Esophagus muscularis mucosa (tissue), 4 donors: ENCODE data around the gene CDIPT. TPM values are rescaled to one million over a fixed set of nuclear protein-coding genes. Genes with fewer than 3 reads are reported as not detected.

Experiments used
- DNase-seq: peaks from one replicate; pipeline ENCODE4 v3.0.0-alpha.2; 2017; ENCODE audit errors: extremely low spot score
- H3K27ac ChIP-seq, 4 donors: fragments of 200-600 bp; sonication (generic); replicated peaks in 1 of 4; 1 replicate in 3 of 4; 2 replicates in 1 of 4; pipeline ENCODE4 v1.5.1; 2016 to 2019; ENCODE audit warnings: mild to moderate bottlenecking in 1 of 4
- H3K27me3 ChIP-seq, 4 donors: fragments of 200-600 bp; sonication (generic); one replicate each; pipeline versions ENCODE4 v1.5.1 to v1.6.0; 2016 to 2019
- H3K36me3 ChIP-seq, 4 donors: fragments of 200-600 bp; sonication (generic); one replicate each; pipeline ENCODE4 v1.5.1; 2016 to 2019
- H3K4me1 ChIP-seq, 4 donors: fragments of 200-600 bp; sonication (generic); one replicate each; pipeline ENCODE4 v1.5.1; 2016 to 2019
- H3K4me3 ChIP-seq, 4 donors: fragments of 200-600 bp; sonication (generic); 1 replicate in 2 of 4; 2 replicates in 2 of 4; pipeline ENCODE4 v1.5.1; 2016 to 2019; ENCODE audit warnings: mild to moderate bottlenecking in 4 of 4, moderate library complexity in 1 of 4
- H3K9me3 ChIP-seq, 4 donors: fragments of 200-600 bp; sonication (generic); 1 replicate in 3 of 4; 2 replicates in 1 of 4; pipeline ENCODE4 v1.5.1; 2016 to 2019
- EP300 ChIP-seq: sonication (generic); formaldehyde crosslinking; IDR thresholded peaks from one replicate; pipeline ENCODE4 v1.6.1; 2017; ENCODE audit warnings: antibody characterized with exemption
- POLR2A ChIP-seq: fragments of 450-650 bp; IDR thresholded peaks from one replicate; pipeline ENCODE4 v1.6.1; 2017; ENCODE audit warnings: antibody characterized with exemption, moderate library complexity, mild to moderate bottlenecking, low read depth
- POLR2AphosphoS5 ChIP-seq, 2 donors: sonication (generic); formaldehyde crosslinking; IDR thresholded peaks; one replicate each; pipeline ENCODE4 v1.6.1; 2017; ENCODE audit warnings: antibody characterized with exemption in 2 of 2
- WGBS: methylation state at CpG from one replicate; pipeline ENCODE4 v1.1.5; 2018; 5-methylcytosine and 5-hydroxymethylcytosine counted together
- intact Hi-C: fragments of 100-400 bp; cut with DNase I; formaldehyde crosslinking; loops from one replicate; pipeline ENCODE4 v1.15.1; 2023
- total RNA-seq, 4 donors: library from RNA; depleted of rRNA; stranded (reverse); fragments of >200 nt; gene quantifications; one replicate each; pipeline versions ENCODE4 v1.1.0 to v1.2.1, GENCODE V29; 2016
- TF ChIP-seq, protein P1 (sequence below), 3 experiments: fragments of 200-600 bp in 2 of 3; fragments of 450-650 bp in 1 of 3; sonication (generic) in 2 of 3; IDR thresholded peaks; one replicate each; pipeline ENCODE4 v1.5.1; 2017 to 2019; ENCODE audit warnings: antibody characterized with exemption in 3 of 3, mild to moderate bottlenecking in 2 of 3, moderate library complexity in 1 of 3

The CDIPT gene
- total RNA-seq, 4 donors from 2014 or later: 105 to 178 (median 141) TPM

DNA sequence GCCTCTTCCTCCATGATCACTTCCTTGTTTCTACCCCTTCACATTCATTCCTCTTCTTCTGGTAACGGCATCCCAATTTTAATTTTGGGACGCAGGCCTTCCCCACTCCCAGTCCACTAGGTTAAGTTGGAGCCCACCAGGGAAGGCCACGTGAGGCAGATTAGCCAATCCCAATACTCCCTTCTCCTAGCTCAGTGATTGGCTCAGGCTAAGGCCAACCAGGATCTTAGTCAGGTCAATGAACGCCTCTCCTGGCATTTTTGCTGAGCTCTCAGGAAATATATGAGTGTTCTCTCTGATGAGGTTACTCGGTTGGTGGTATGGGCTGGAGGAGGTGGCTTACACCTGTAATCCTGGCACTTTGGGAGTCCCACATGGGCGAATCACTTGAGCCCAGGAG lies 21.0 kb upstream of the CDIPT start:
- Histone ChIP-seq H3K27ac (no peak overlapping the region), H3K4me3 (no peak overlapping the region), H3K4me1 (no peaks in the 10 kb centered on the region), H3K36me3 (no peaks in the 10 kb centered on the region), H3K9me3 (no peaks in the 10 kb centered on the region), H3K27me3 (peaks cover 0 to 17% (median 0%) of the 10 kb centered on the region in 4 donors)
- WGBS: 67% methylated on average over 6 of the region's 6 CpGs
- TF ChIP-seq POLR2AphosphoS5 (IDR thresholded peaks at IDR 0.05): no peak
- TF ChIP-seq, protein P1, sequence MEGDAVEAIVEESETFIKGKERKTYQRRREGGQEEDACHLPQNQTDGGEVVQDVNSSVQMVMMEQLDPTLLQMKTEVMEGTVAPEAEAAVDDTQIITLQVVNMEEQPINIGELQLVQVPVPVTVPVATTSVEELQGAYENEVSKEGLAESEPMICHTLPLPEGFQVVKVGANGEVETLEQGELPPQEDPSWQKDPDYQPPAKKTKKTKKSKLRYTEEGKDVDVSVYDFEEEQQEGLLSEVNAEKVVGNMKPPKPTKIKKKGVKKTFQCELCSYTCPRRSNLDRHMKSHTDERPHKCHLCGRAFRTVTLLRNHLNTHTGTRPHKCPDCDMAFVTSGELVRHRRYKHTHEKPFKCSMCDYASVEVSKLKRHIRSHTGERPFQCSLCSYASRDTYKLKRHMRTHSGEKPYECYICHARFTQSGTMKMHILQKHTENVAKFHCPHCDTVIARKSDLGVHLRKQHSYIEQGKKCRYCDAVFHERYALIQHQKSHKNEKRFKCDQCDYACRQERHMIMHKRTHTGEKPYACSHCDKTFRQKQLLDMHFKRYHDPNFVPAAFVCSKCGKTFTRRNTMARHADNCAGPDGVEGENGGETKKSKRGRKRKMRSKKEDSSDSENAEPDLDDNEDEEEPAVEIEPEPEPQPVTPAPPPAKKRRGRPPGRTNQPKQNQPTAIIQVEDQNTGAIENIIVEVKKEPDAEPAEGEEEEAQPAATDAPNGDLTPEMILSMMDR (IDR thresholded peaks at IDR 0.05): no peak
- TF ChIP-seq EP300: no peak
- no peak for TF ChIP-seq POLR2A
- intact Hi-C loops: no loop called here
- no peak for DNase-seq

GRCh38 chr16:29881050-29881449 lies 18.0 kb upstream of the CDIPT start:
- H3K27ac ChIP-seq: no peak overlapping the region
- H3K36me3 ChIP-seq: no peaks in the 10 kb centered on the region
- DNase-seq: no peak
- H3K9me3 ChIP-seq: peaks cover 0 to 4% (median 0%) of the 10 kb centered on the region in 4 donors
- WGBS: 88% methylated on average over 3 of the region's 3 CpGs
- H3K4me1 ChIP-seq: peaks cover 0 to 16% (median 8%) of the 10 kb centered on the region in 4 donors
- H3K27me3 ChIP-seq: peaks cover 0 to 47% (median 21%) of the 10 kb centered on the region in 4 donors
- no peak for TF ChIP-seq EP300
- TF ChIP-seq POLR2AphosphoS5 (IDR thresholded peaks at IDR 0.05): no peak
- TF ChIP-seq, protein P1 (IDR thresholded peaks at IDR 0.05): no peak
- TF ChIP-seq POLR2A: no peak
- intact Hi-C loops: no loop called here
- H3K4me3 ChIP-seq: no peak overlapping the region

DNA sequence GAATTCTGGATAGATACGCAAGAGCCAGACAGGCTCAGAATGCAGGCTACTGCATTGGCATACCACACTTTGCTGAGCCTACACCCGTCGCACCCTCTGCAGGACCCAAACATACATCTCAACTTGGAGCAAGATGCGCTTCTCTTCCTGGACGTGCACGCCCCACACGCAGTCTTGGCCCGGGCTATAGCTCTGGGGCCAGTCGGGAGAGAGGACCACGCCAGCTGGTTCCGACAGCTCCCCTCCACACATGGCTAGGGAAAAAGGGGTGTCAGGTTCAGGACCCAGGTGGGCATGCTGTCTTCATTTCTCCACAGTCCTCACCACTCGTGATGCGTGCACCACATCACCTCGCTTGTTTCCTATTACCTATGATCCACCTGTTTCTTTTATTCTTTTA lies 15.1 kb upstream of the CDIPT start:
- Histone ChIP-seq H3K27ac (no peak overlapping the region), H3K4me1 (peaks cover 0 to 16% (median 8%) of the 10 kb centered on the region in 4 donors), H3K27me3 (peaks cover 0 to 62% (median 23%) of the 10 kb centered on the region in 4 donors), H3K9me3 (peaks cover 0 to 4% (median 0%) of the 10 kb centered on the region in 4 donors), H3K4me3 (no peak overlapping the region), H3K36me3 (no peaks in the 10 kb centered on the region)
- 85% methylated on average over 14 of the region's 14 CpGs for WGBS
- no peak for DNase-seq
- TF ChIP-seq POLR2A: no peak
- no peak for TF ChIP-seq EP300
- TF ChIP-seq, protein P1 (IDR thresholded peaks at IDR 0.05): no peak
- TF ChIP-seq POLR2AphosphoS5 (IDR thresholded peaks at IDR 0.05): no peak
- intact Hi-C loops: no loop called here

DNA sequence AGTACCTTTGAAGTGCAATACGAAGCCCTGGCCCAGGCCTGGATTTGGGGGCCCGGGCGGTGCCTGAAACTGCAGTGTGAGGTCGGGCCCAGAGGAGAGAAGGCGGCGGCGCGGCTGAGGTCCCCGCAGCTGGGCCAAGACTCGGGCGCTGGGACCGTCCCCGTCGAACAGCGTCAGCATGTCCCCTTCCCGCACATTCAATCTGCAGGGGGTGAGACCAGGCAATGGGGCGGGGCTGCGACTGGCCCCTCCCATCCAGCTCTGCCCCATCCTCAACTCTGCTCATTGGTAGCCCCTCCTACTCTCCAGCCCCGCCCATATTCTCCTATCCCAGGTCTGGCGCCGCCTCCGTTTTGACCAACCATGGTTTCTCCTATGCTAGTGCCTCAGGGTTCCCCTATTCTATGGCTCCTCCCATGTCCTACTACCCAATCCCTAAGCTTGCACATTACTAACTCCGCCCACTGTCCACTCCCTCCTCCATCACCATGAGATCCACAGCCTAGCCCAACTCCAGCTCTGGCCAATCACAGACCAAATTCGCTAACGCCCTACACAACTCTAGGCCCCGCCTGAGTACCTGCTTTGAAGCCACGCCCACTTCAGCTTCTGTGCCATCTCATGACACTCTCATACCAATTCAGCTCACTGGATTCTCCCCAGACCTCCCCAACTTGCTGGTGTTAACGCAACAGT lies 14.4 kb upstream of the CDIPT start:
- H3K4me3 ChIP-seq: peak overlapping the region in 1 of 4 donors; percentile 31

More for the DNA sequence above, 14.4 kb upstream of the CDIPT start:
- WGBS: 18% methylated on average over 11 of the region's 28 CpGs
- H3K36me3 ChIP-seq: no peaks in the 10 kb centered on the region
- TF ChIP-seq, protein P1 (IDR thresholded peaks at IDR 0.05): no peak
- TF ChIP-seq POLR2AphosphoS5 (IDR thresholded peaks at IDR 0.05) (no peak), EP300 (no peak), POLR2A (no peak)
- intact Hi-C loops: no loop called here
- H3K27me3 ChIP-seq: peaks cover 0 to 69% (median 23%) of the 10 kb centered on the region in 4 donors
- DNase-seq: no peak
- peaks cover 0 to 16% (median 8%) of the 10 kb centered on the region in 4 donors for H3K4me1 ChIP-seq
- H3K27ac ChIP-seq: no peak overlapping the region
- peaks cover 0 to 4% (median 0%) of the 10 kb centered on the region in 4 donors for H3K9me3 ChIP-seq
